ENCODE data around the gene NCOA1.

Gene NCOA1

DNA sequence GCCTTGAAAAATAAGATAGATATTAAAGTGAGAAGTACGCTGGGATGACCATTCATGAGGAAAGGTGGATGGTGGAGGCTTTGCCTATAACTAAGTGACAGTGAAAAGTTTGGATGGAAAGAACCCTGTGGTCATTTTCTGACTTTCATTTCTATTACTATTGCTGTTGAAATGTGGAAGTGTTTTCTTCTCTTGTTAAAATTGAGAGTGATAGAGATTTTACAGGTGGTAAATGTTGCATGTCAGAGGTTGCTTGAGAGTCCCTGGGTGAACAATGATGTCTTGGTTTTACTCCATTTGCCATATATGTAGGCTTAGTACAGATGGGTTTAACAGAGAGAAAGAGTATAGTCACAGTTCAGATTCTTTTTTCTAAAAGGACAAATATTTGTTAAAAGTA lies 18.4 kb downstream of the NCOA1 start:
- POLR2A ChIA-PET: no interaction called here
- TF ChIP-seq HDGF (IDR thresholded peaks at IDR 0.05; ENCODE audit: borderline replicate concordance): no peak
- no peak for TF ChIP-seq SUZ12 (IDR thresholded peaks at IDR 0.05)
- no peak for TF ChIP-seq CTBP1 (IDR thresholded peaks at IDR 0.05; ENCODE audit: borderline replicate concordance)
- CTCF ChIA-PET: no interaction called here
- no peak for DNase-seq (ENCODE audit: extremely low spot score)

DNA sequence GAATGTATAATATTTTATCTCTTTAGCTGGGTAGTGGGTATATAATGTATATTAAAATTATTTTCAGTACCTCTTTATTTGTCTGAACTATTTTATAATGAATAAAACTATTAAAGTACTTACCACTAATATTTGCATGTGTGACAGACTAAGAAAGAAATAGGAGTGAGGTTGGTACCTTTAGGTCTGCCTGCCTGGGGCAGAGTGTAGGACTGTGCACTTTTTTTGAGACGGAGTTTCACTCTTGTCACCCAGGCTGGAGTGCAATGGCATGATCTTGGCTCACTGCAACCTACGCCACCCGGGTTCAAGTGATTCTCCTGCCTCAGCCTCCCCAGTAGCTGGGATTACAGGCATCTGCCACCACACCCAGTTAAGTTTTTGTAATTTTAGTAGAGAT lies 18.8 kb downstream of the NCOA1 start:
- ChIA-PET POLR2A (no interaction called here), CTCF (no interaction called here)
- no peak for DNase-seq (ENCODE audit: extremely low spot score)
- TF ChIP-seq FOXM1 (IDR thresholded peaks at IDR 0.05; ENCODE audit: borderline replicate concordance): no peak
- no peak for TF ChIP-seq L3MBTL2 (conservative IDR thresholded peaks at IDR 0.05)
- no peak for TF ChIP-seq SUZ12 (IDR thresholded peaks at IDR 0.05)
- TF ChIP-seq SP1 (IDR thresholded peaks at IDR 0.05): no peak
- no peak for TF ChIP-seq BHLHE40 (IDR thresholded peaks at IDR 0.05; ENCODE audit: borderline replicate concordance)
- TF ChIP-seq FOXK2 (IDR thresholded peaks at IDR 0.05): no peak
- no peak for TF ChIP-seq TARDBP (IDR thresholded peaks at IDR 0.05)
- TF ChIP-seq, protein P1, sequence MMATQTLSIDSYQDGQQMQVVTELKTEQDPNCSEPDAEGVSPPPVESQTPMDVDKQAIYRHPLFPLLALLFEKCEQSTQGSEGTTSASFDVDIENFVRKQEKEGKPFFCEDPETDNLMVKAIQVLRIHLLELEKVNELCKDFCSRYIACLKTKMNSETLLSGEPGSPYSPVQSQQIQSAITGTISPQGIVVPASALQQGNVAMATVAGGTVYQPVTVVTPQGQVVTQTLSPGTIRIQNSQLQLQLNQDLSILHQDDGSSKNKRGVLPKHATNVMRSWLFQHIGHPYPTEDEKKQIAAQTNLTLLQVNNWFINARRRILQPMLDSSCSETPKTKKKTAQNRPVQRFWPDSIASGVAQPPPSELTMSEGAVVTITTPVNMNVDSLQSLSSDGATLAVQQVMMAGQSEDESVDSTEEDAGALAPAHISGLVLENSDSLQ (IDR thresholded peaks at IDR 0.05): no peak
- TF ChIP-seq HDGF (IDR thresholded peaks at IDR 0.05; ENCODE audit: borderline replicate concordance): no peak
- no peak for TF ChIP-seq ELF4 (IDR thresholded peaks at IDR 0.05)
- TF ChIP-seq FOXA1 (IDR thresholded peaks at IDR 0.05): no peak
- no peak for TF ChIP-seq CTBP1 (IDR thresholded peaks at IDR 0.05; ENCODE audit: borderline replicate concordance)
- TF ChIP-seq ARNT (IDR thresholded peaks at IDR 0.05): no peak
- no peak for TF ChIP-seq ZNF384 (IDR thresholded peaks at IDR 0.05)
- TF ChIP-seq LEF1 (IDR thresholded peaks at IDR 0.05; ENCODE audit: borderline replicate concordance): no peak
- TF ChIP-seq NFRKB (IDR thresholded peaks at IDR 0.05): no peak

DNA sequence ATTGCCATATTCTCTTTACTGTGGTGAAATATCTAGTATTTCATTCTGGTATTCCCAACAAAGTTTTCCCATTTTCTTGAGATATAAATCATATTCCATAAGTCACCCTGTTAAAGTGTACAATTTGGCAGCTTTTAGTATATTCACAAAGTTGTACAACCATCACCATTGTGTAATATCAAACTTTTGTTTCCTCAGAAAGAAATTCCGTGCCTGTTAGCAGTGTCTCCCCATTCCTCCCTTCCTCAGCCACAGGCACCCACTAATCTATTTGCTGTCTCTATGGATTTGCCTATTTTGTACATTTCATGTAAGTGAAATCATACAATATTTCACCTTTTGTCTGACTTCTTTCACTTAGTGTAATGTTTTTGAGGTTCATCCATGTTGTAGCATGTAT lies 19.7 kb downstream of the NCOA1 start:
- TF ChIP-seq L3MBTL2 (conservative IDR thresholded peaks at IDR 0.05): no peak
- TF ChIP-seq FOXA1 (IDR thresholded peaks at IDR 0.05): no peak
- TF ChIP-seq LEF1 (IDR thresholded peaks at IDR 0.05; ENCODE audit: borderline replicate concordance): no peak
- TF ChIP-seq SUZ12 (IDR thresholded peaks at IDR 0.05): no peak
- no peak for TF ChIP-seq HDGF (IDR thresholded peaks at IDR 0.05; ENCODE audit: borderline replicate concordance)
- no peak for TF ChIP-seq NFRKB (IDR thresholded peaks at IDR 0.05)
- no peak for TF ChIP-seq ARNT (IDR thresholded peaks at IDR 0.05)
- TF ChIP-seq, protein P1 (IDR thresholded peaks at IDR 0.05): no peak
- TF ChIP-seq TARDBP (IDR thresholded peaks at IDR 0.05): no peak
- no peak for TF ChIP-seq SP1 (IDR thresholded peaks at IDR 0.05)
- TF ChIP-seq ELF4 (IDR thresholded peaks at IDR 0.05): no peak
- TF ChIP-seq BHLHE40 (IDR thresholded peaks at IDR 0.05; ENCODE audit: borderline replicate concordance): no peak
- no peak for TF ChIP-seq CTBP1 (IDR thresholded peaks at IDR 0.05; ENCODE audit: borderline replicate concordance)
- no peak for TF ChIP-seq FOXK2 (IDR thresholded peaks at IDR 0.05)
- no peak for TF ChIP-seq FOXM1 (IDR thresholded peaks at IDR 0.05; ENCODE audit: borderline replicate concordance)
- TF ChIP-seq ZNF384 (IDR thresholded peaks at IDR 0.05): no peak

DNA sequence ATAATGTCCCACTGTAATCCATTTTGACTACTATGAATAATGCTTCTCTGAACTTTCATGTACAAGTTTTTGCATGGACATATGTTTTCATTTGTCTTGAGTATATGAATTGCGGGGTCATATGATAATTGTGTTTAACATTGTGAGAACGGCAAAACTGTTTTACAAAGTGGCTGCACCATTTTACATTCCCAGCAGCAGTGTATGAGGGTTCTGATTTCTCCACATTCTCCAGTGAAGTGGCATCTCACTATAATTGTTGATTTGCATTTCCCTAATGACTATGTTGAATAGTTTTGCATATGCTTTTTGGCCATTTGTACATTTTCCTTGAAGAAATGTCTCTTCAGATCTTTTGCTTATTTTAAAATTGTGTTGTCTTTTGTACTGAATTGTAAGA lies 20.1 kb downstream of the NCOA1 start:
- no peak for DNase-seq (ENCODE audit: extremely low spot score)
- TF ChIP-seq, protein P1 (IDR thresholded peaks at IDR 0.05): no peak
- no peak for TF ChIP-seq CTBP1 (IDR thresholded peaks at IDR 0.05; ENCODE audit: borderline replicate concordance)
- no peak for TF ChIP-seq ELF4 (IDR thresholded peaks at IDR 0.05)
- no peak for TF ChIP-seq FOXM1 (IDR thresholded peaks at IDR 0.05; ENCODE audit: borderline replicate concordance)
- TF ChIP-seq BHLHE40 (IDR thresholded peaks at IDR 0.05; ENCODE audit: borderline replicate concordance): no peak
- TF ChIP-seq NFRKB (IDR thresholded peaks at IDR 0.05): no peak
- TF ChIP-seq ZNF384 (IDR thresholded peaks at IDR 0.05): no peak
- no peak for TF ChIP-seq SP1 (IDR thresholded peaks at IDR 0.05)
- no peak for TF ChIP-seq FOXA1 (IDR thresholded peaks at IDR 0.05)
- TF ChIP-seq FOXK2 (IDR thresholded peaks at IDR 0.05): no peak
- no peak for TF ChIP-seq ARNT (IDR thresholded peaks at IDR 0.05)
- no peak for TF ChIP-seq LEF1 (IDR thresholded peaks at IDR 0.05; ENCODE audit: borderline replicate concordance)
- TF ChIP-seq TARDBP (IDR thresholded peaks at IDR 0.05): no peak
- no peak for TF ChIP-seq HDGF (IDR thresholded peaks at IDR 0.05; ENCODE audit: borderline replicate concordance)
- no peak for TF ChIP-seq L3MBTL2 (conservative IDR thresholded peaks at IDR 0.05)
- no peak for TF ChIP-seq SUZ12 (IDR thresholded peaks at IDR 0.05)
- CTCF ChIA-PET: no interaction called here
- POLR2A ChIA-PET: no interaction called here

More for the DNA sequence above, 19.7 kb downstream of the NCOA1 start:
- no peak for DNase-seq (ENCODE audit: extremely low spot score)
- ChIA-PET POLR2A (no interaction called here), CTCF (interaction anchor here (0.6 kb wide), 1 partner anchor 251 kb away, joined by 3 read pairs; no protein-coding TSS in a partner anchor)

DNA sequence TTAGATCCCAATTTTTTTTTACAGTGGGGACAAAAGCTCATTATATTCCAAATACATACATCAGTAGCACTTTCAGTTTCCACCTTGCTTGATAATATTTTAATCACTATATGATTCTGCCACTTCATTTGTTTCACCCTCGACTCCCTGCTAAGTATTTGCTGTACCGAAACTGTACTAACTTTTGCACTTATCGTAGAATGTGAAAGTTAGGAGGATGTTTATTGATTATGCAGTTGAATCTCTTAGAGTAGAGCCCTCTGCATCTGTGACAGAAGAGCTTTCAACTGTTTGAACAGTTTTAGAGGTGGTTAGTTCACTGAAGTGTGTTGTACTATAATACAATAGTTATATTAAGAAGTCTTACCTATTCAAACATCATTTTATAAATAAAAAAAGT lies 20.8 kb downstream of the NCOA1 start:
- ChIA-PET CTCF (interaction anchor here (0.7 kb wide), 1 partner anchor 389 kb away, joined by 3 read pairs; no protein-coding TSS in a partner anchor), POLR2A (no interaction called here)
- no peak for DNase-seq (ENCODE audit: extremely low spot score)
- TF ChIP-seq ZNF384 (IDR thresholded peaks at IDR 0.05) (no peak), NFRKB (IDR thresholded peaks at IDR 0.05) (no peak), HDGF (IDR thresholded peaks at IDR 0.05; ENCODE audit: borderline replicate concordance) (no peak), ELF4 (IDR thresholded peaks at IDR 0.05) (no peak), CTBP1 (IDR thresholded peaks at IDR 0.05; ENCODE audit: borderline replicate concordance) (no peak), TARDBP (IDR thresholded peaks at IDR 0.05) (no peak), ARNT (IDR thresholded peaks at IDR 0.05) (no peak), BHLHE40 (IDR thresholded peaks at IDR 0.05; ENCODE audit: borderline replicate concordance) (no peak), FOXA1 (IDR thresholded peaks at IDR 0.05) (no peak), LEF1 (IDR thresholded peaks at IDR 0.05; ENCODE audit: borderline replicate concordance) (no peak), SUZ12 (IDR thresholded peaks at IDR 0.05) (no peak), FOXM1 (IDR thresholded peaks at IDR 0.05; ENCODE audit: borderline replicate concordance) (no peak), SP1 (IDR thresholded peaks at IDR 0.05) (no peak), FOXK2 (IDR thresholded peaks at IDR 0.05) (no peak), L3MBTL2 (conservative IDR thresholded peaks at IDR 0.05) (no peak)
- TF ChIP-seq, protein P1 (IDR thresholded peaks at IDR 0.05): no peak

All from HEK293T (cell line).